CD14-positive monocyte (primary cell): ENCODE data around the gene GDF10. TPM values are rescaled to one million over a fixed set of nuclear protein-coding genes. Genes with fewer than 3 reads are reported as not detected.

ENCODE experiments used
- DNase-seq, 3 donors: peaks; one replicate each; pipeline ENCODE4 v3.0.0-alpha.2; 2011 to 2022
- H2AFZ ChIP-seq: 2 replicates; pipeline ENCODE4 v1.6.0; 2012; ENCODE audit warnings: mild to moderate bottlenecking, low read depth, low read length, inconsistent platforms; ENCODE audit not compliant: insufficient read depth, poor library complexity, severe bottlenecking
- H3K27ac ChIP-seq, 2 donors: 1 replicate in 1 of 2; 2 replicates in 1 of 2; pipeline ENCODE4 v1.5.1; 2012 to 2013; ENCODE audit warnings: low read length in 2 of 2, control low read depth in 1 of 2, inconsistent platforms in 1 of 2, low read depth in 1 of 2, mild to moderate bottlenecking in 1 of 2
- H3K27me3 ChIP-seq, 2 donors: one replicate each; pipeline versions ENCODE4 v1.6.0 to v1.6.1; 2011 to 2013; ENCODE audit warnings: low read length in 2 of 2; ENCODE audit not compliant: control insufficient read depth in 2 of 2, insufficient read depth in 2 of 2
- H3K36me3 ChIP-seq, 2 donors: replicated peaks in 1 of 2; 1 replicate in 1 of 2; 2 replicates in 1 of 2; pipeline versions ENCODE4 v1.5.1 to v1.6.1; 2012 to 2013; ENCODE audit warnings: low read length in 2 of 2, control low read depth in 1 of 2, inconsistent platforms in 1 of 2, mild to moderate bottlenecking in 1 of 2; ENCODE audit not compliant: insufficient read depth in 2 of 2, control insufficient read depth in 1 of 2
- H3K4me1 ChIP-seq, 2 donors: 1 replicate in 1 of 2; 2 replicates in 1 of 2; pipeline versions ENCODE4 v1.5.1 to v1.6.1; 2012 to 2013; ENCODE audit warnings: low read length in 2 of 2, control low read depth in 1 of 2, inconsistent platforms in 1 of 2, mild to moderate bottlenecking in 1 of 2, moderate library complexity in 1 of 2; ENCODE audit not compliant: insufficient read depth in 2 of 2, control insufficient read depth in 1 of 2
- H3K4me2 ChIP-seq: replicated peaks from 2 replicates; pipeline ENCODE3; 2012; ENCODE audit warnings: low read length, moderate library complexity, mild to moderate bottlenecking; ENCODE audit not compliant: poor library complexity, severe bottlenecking; ENCODE audit errors: extremely low read depth
- H3K4me3 ChIP-seq, 3 experiments: fragments of 200-600 bp in 1 of 3; sonication (generic) in 1 of 3; replicated peaks in 1 of 3; 1 replicate in 2 of 3; 2 replicates in 1 of 3; pipeline ENCODE4 v1.5.1; 2011 to 2013; ENCODE audit warnings: low read length in 3 of 3, mild to moderate bottlenecking in 3 of 3, control low read depth in 2 of 3, low read depth in 2 of 3, inconsistent platforms in 1 of 3, moderate library complexity in 1 of 3
- H3K79me2 ChIP-seq: 2 replicates; pipeline ENCODE4 v1.6.0; 2012; ENCODE audit warnings: mild to moderate bottlenecking, control low read depth, inconsistent platforms, low read length, moderate library complexity; ENCODE audit not compliant: insufficient read depth
- H3K9ac ChIP-seq: 2 replicates; pipeline ENCODE4 v1.6.0; 2017; ENCODE audit warnings: low read length, mild to moderate bottlenecking; ENCODE audit not compliant: insufficient read depth, poor library complexity, severe bottlenecking
- H3K9me3 ChIP-seq, 2 donors: replicated peaks in 1 of 2; 1 replicate in 1 of 2; 2 replicates in 1 of 2; pipeline versions ENCODE4 v1.5.1 to v1.6.1; 2012 to 2013; ENCODE audit warnings: low read length in 2 of 2, control low read depth in 1 of 2; ENCODE audit not compliant: control insufficient read depth in 1 of 2, insufficient read depth in 1 of 2
- H4K20me1 ChIP-seq: 2 replicates; pipeline ENCODE4 v1.6.0; 2012; ENCODE audit warnings: mild to moderate bottlenecking, low read length, control low read depth, moderate library complexity; ENCODE audit not compliant: insufficient read depth
- H3K27ac Mint-ChIP-seq, 7 donors: one replicate each; pipeline ENCODE4 v1.8.0; 2020; ENCODE audit warnings: mild to moderate bottlenecking in 7 of 7, mixed read lengths in 7 of 7, moderate library complexity in 6 of 7, inconsistent platforms in 2 of 7
- H3K27me3 Mint-ChIP-seq, 3 donors: one replicate each; pipeline ENCODE4 v1.8.0; 2021 to 2022; ENCODE audit warnings: low read depth in 3 of 3, mild to moderate bottlenecking in 3 of 3, mixed read lengths in 3 of 3, moderate library complexity in 3 of 3, inconsistent platforms in 1 of 3
- H3K36me3 Mint-ChIP-seq, 2 donors: one replicate each; pipeline ENCODE4 v1.8.0; 2020; ENCODE audit warnings: mixed read lengths in 2 of 2, inconsistent platforms in 1 of 2, mild to moderate bottlenecking in 1 of 2
- H3K4me1 Mint-ChIP-seq: one replicate; pipeline ENCODE4 v1.8.0; 2020; ENCODE audit warnings: mild to moderate bottlenecking, mixed read lengths
- H3K4me3 Mint-ChIP-seq, 2 donors: one replicate each; pipeline ENCODE4 v1.8.0; 2020; ENCODE audit warnings: mild to moderate bottlenecking in 2 of 2, mixed read lengths in 2 of 2, moderate library complexity in 1 of 2
- H3K9me3 Mint-ChIP-seq, 7 donors: one replicate each; pipeline ENCODE4 v1.8.0; 2020 to 2022; ENCODE audit warnings: mixed read lengths in 7 of 7, mild to moderate bottlenecking in 6 of 7, moderate library complexity in 6 of 7, inconsistent platforms in 2 of 7
- WGBS: methylation state at CpG from one replicate; pipeline ENCODE4 v1.1.5; 2013; ENCODE audit warnings: missing lambda C conversion rate; ENCODE audit not compliant: insufficient coverage; 5-methylcytosine and 5-hydroxymethylcytosine counted together
- intact Hi-C, 2 donors: fragments of 100-400 bp; cut with micrococcal nuclease; formaldehyde crosslinking; loops; one replicate each; pipeline versions ENCODE4 v1.15.0 to v1.15.1; 2023
- polyA plus RNA-seq, 3 donors: library from polyadenylated mRNA; depleted of rRNA in 1 of 3; unstranded in 2 of 3; stranded (reverse) in 1 of 3; fragments of 300-500 nt in 2 of 3; fragments of >200 nt in 1 of 3; fragmentation: Illumina TruSeq in 2 of 3; gene quantifications; 1 replicate in 2 of 3; 2 replicates in 1 of 3; pipeline ENCODE4 v1.2.3, GENCODE V29; 2012 to 2021
- TF ChIP-seq, protein P1 (sequence below): fragments of 200-600 bp; IDR thresholded peaks from one replicate; pipeline ENCODE4 v1.8.0; 2022; ENCODE audit warnings: antibody characterized with exemption, mild to moderate bottlenecking

Gene GDF10
- polyA plus RNA-seq, 3 donors = not detected

DNA sequence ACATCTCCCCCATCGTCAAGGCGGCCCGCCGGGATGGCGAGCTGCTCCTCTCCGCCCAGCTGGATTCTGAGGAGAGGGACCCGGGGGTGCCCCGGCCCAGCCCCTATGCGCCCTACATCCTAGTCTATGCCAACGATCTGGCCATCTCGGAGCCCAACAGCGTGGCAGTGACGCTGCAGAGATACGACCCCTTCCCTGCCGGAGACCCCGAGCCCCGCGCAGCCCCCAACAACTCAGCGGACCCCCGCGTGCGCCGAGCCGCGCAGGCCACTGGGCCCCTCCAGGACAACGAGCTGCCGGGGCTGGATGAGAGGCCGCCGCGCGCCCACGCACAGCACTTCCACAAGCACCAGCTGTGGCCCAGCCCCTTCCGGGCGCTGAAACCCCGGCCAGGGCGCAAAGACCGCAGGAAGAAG, 10.1 kb downstream of the GDF10 start:
- peaks cover 9 to 16% (median 14%) of the 10 kb centered on the region in 3 donors for H3K27me3 Mint-ChIP-seq

DNA sequence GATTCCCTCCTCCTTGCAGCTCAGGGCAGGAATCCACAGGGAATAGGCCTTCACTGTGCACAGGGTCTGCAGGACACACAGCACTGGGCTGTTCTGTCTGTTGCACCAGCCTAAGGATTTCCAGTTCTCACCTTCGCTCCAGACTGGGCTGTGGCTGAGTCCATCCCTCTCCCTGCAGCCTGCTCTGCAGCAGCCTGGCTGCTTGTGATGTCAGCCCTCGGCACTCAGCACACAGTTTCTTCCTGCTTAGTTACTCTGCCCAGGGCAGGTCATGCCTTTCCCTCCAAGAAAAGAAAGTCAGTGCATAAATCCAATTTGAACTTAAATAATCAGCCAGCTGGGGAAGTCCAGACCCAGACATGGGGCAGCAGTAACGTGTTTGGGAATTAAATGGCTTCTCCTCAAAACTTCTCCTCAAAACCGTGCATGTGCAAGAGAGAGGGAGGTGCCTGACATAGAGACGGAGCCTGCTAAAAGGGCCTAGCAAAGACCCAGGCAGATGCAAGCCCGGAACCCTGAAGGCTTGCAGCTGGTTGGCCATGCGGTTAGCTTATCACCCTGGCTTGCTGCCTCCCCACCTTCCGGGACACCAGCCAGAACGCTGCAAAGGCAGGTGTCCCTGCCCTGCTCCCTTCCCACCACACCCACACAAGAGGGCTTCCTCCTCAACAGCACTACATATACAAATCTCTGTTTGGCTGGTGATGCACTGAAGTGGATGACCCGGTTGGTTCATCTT, 11.4 kb downstream of the GDF10 start:
- H3K9me3 ChIP-seq = no peaks in the 10 kb centered on the region
- H3K4me1 Mint-ChIP-seq = peaks cover 6% of the 10 kb centered on the region
- TF ChIP-seq, protein P1, sequence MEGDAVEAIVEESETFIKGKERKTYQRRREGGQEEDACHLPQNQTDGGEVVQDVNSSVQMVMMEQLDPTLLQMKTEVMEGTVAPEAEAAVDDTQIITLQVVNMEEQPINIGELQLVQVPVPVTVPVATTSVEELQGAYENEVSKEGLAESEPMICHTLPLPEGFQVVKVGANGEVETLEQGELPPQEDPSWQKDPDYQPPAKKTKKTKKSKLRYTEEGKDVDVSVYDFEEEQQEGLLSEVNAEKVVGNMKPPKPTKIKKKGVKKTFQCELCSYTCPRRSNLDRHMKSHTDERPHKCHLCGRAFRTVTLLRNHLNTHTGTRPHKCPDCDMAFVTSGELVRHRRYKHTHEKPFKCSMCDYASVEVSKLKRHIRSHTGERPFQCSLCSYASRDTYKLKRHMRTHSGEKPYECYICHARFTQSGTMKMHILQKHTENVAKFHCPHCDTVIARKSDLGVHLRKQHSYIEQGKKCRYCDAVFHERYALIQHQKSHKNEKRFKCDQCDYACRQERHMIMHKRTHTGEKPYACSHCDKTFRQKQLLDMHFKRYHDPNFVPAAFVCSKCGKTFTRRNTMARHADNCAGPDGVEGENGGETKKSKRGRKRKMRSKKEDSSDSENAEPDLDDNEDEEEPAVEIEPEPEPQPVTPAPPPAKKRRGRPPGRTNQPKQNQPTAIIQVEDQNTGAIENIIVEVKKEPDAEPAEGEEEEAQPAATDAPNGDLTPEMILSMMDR = no peak
- no peak for DNase-seq
- H3K27ac Mint-ChIP-seq = peak overlapping the region in 1 of 7 donors; percentile 18
- H3K4me3 Mint-ChIP-seq = no peak overlapping the region
- no peak overlapping the region for H3K4me3 ChIP-seq
- H3K27me3 ChIP-seq = no peaks in the 10 kb centered on the region
- no peak overlapping the region for H3K4me2 ChIP-seq
- no peaks in the 10 kb centered on the region for H3K36me3 Mint-ChIP-seq
- H4K20me1 ChIP-seq = no peaks in the 10 kb centered on the region
- H3K27ac ChIP-seq = no peak overlapping the region
- no peak overlapping the region for H3K9ac ChIP-seq
- no peaks in the 10 kb centered on the region for H3K79me2 ChIP-seq
- 68% methylated on average over 5 of the region's 10 CpGs for whole genome bisulfite sequencing
- intact Hi-C loops = loop anchor here in 1 of 2 donors (2.0 kb wide), 1 partner anchor 263 kb away; no protein-coding TSS in a partner anchor
- H3K36me3 ChIP-seq = no peaks in the 10 kb centered on the region
- H2AFZ ChIP-seq = no peak overlapping the region
- no peaks in the 10 kb centered on the region for H3K4me1 ChIP-seq
- H3K9me3 Mint-ChIP-seq = no peaks in the 10 kb centered on the region
- peaks cover 8 to 19% (median 13%) of the 10 kb centered on the region in 3 donors for H3K27me3 Mint-ChIP-seq

More for the DNA sequence above, 10.1 kb downstream of the GDF10 start:
- TF ChIP-seq, protein P1 = no peak
- Histone ChIP-seq H3K9ac (no peak overlapping the region), H3K36me3 (no peaks in the 10 kb centered on the region), H3K9me3 (no peaks in the 10 kb centered on the region), H2AFZ (no peak overlapping the region), H3K4me1 (no peaks in the 10 kb centered on the region), H3K79me2 (no peaks in the 10 kb centered on the region), H4K20me1 (no peaks in the 10 kb centered on the region), H3K4me2 (no peak overlapping the region), H3K4me3 (no peak overlapping the region), H3K27me3 (no peaks in the 10 kb centered on the region), H3K27ac (no peak overlapping the region)
- Mint-ChIP-seq H3K4me3 (no peak overlapping the region), H3K36me3 (no peaks in the 10 kb centered on the region), H3K4me1 (peaks cover 6% of the 10 kb centered on the region), H3K27ac (no peak overlapping the region), H3K9me3 (no peaks in the 10 kb centered on the region)
- intact Hi-C loops = loop anchor here in 1 of 2 donors (2.0 kb wide), 1 partner anchor 261 kb away; no protein-coding TSS in a partner anchor
- WGBS = 96% methylated on average over 37 of the region's 37 CpGs
- DNase-seq = no peak
